Liver (tissue), 9 donors: Measurements from ENCODE around the gene DNAJC10. TPM values are rescaled to one million over a fixed set of nuclear protein-coding genes. Genes with fewer than 3 reads are reported as not detected.
A peak's percentile ranks its signal among the peaks of the same experiment; 100 is the strongest.

Experiments used
- DNase-seq: peaks from one replicate; pipeline ENCODE4 v3.0.0-alpha.2; 2017; ENCODE audit warnings: low spot score
- H3K27ac ChIP-seq, 2 donors: one replicate each; pipeline ENCODE4 v1.7.0; 2013; ENCODE audit warnings: inconsistent platforms in 2 of 2, low read length in 2 of 2, control low read depth in 1 of 2, low read depth in 1 of 2, mild to moderate bottlenecking in 1 of 2
- H3K27me3 ChIP-seq, 4 donors: one replicate each; pipeline versions ENCODE4 v1.6.1 to v1.7.0; 2013; ENCODE audit warnings: low read length in 3 of 4, inconsistent platforms in 1 of 4, mild to moderate bottlenecking in 1 of 4, moderate library complexity in 1 of 4; ENCODE audit not compliant: control insufficient read depth in 4 of 4, insufficient read depth in 4 of 4
- H3K36me3 ChIP-seq, 4 donors: one replicate each; pipeline versions ENCODE4 v1.6.1 to v1.7.0; 2013; ENCODE audit warnings: low read length in 3 of 4, mild to moderate bottlenecking in 3 of 4, low read depth in 1 of 4, moderate library complexity in 1 of 4; ENCODE audit not compliant: control insufficient read depth in 4 of 4, insufficient read depth in 3 of 4
- H3K4me1 ChIP-seq, 4 donors: one replicate each; pipeline versions ENCODE4 v1.6.1 to v1.7.0; 2013; ENCODE audit warnings: low read length in 3 of 4, mild to moderate bottlenecking in 3 of 4, moderate library complexity in 1 of 4; ENCODE audit not compliant: control insufficient read depth in 4 of 4, insufficient read depth in 4 of 4
- H3K4me3 ChIP-seq, 3 donors: one replicate each; pipeline versions ENCODE4 v1.6.1 to v1.7.0; 2013; ENCODE audit warnings: low read length in 3 of 3, control low read depth in 1 of 3, low read depth in 1 of 3, mild to moderate bottlenecking in 1 of 3
- H3K9ac ChIP-seq, 2 donors: one replicate each; pipeline ENCODE4 v1.7.0; 2013; ENCODE audit warnings: low read length in 2 of 2, mild to moderate bottlenecking in 2 of 2, moderate library complexity in 2 of 2, control low read depth in 1 of 2, low read depth in 1 of 2
- H3K9me3 ChIP-seq, 4 donors: one replicate each; pipeline versions ENCODE4 v1.6.1 to v1.7.0; 2013; ENCODE audit warnings: low read length in 3 of 4; ENCODE audit not compliant: control insufficient read depth in 4 of 4
- EGR1 ChIP-seq, 2 donors: IDR thresholded peaks; 2 replicates each; pipeline ENCODE4 v1.6.1; 2016 to 2018; ENCODE audit warnings: antibody characterized with exemption in 2 of 2, low read depth in 2 of 2
- FOXA1 ChIP-seq: IDR thresholded peaks from 2 replicates; pipeline ENCODE4 v1.6.1; 2016; ENCODE audit warnings: antibody characterized with exemption
- FOXA2 ChIP-seq: IDR thresholded peaks from 2 replicates; pipeline ENCODE4 v1.6.1; 2016; ENCODE audit warnings: antibody characterized with exemption
- HNF4A ChIP-seq, 2 donors: conservative IDR thresholded peaks; 2 replicates each; pipeline ENCODE4 v1.6.1; 2016; ENCODE audit warnings: antibody characterized with exemption in 2 of 2, mild to moderate bottlenecking in 2 of 2
- HNF4G ChIP-seq: IDR thresholded peaks from 2 replicates; pipeline ENCODE4 v1.6.1; 2016; ENCODE audit warnings: antibody characterized with exemption
- JUND ChIP-seq, 2 donors: IDR thresholded peaks; 2 replicates each; pipeline ENCODE4 v1.6.1; 2016; ENCODE audit warnings: antibody characterized with exemption in 2 of 2
- NR2F2 ChIP-seq: IDR thresholded peaks from 2 replicates; pipeline ENCODE4 v1.6.1; 2016; ENCODE audit warnings: antibody characterized with exemption
- RAD21 ChIP-seq, 2 donors: IDR thresholded peaks; 2 replicates each; pipeline ENCODE4 v1.6.1; 2016; ENCODE audit warnings: antibody characterized with exemption in 2 of 2, mild to moderate bottlenecking in 2 of 2
- RXRA ChIP-seq, 2 donors: IDR thresholded peaks; 2 replicates each; pipeline ENCODE4 v1.6.1; 2017 to 2018; ENCODE audit warnings: antibody characterized with exemption in 2 of 2, mild to moderate bottlenecking in 1 of 2
- SP1 ChIP-seq: IDR thresholded peaks from 2 replicates; pipeline ENCODE4 v1.6.1; 2018; ENCODE audit warnings: antibody characterized with exemption, mild to moderate bottlenecking
- TAF1 ChIP-seq: conservative IDR thresholded peaks from 2 replicates; pipeline ENCODE4 v1.6.1; 2016; ENCODE audit warnings: antibody characterized with exemption, mild to moderate bottlenecking
- YY1 ChIP-seq: IDR thresholded peaks from 2 replicates; pipeline ENCODE4 v1.6.1; 2016; ENCODE audit warnings: antibody characterized with exemption, mild to moderate bottlenecking
- WGBS: extraction: QIAGEN DNeasy Blood & Tissue Kit; methylation state at CpG from one replicate; pipeline ENCODE4 v1.1.7; 2013; 5-methylcytosine and 5-hydroxymethylcytosine counted together
- polyA plus RNA-seq, 2 donors: library from polyadenylated mRNA; stranded (reverse) in 1 of 2; unstranded in 1 of 2; fragments of 200-250 nt in 1 of 2; fragments of >200 nt in 1 of 2; fragmentation: Nextera tagmentation in 1 of 2; extraction: Ambion mirVana in 1 of 2; gene quantifications; one replicate each; pipeline versions ENCODE4 v1.2.1 to v1.2.3, GENCODE V29; 2013 to 2015
- total RNA-seq, 2 donors: library from RNA; depleted of rRNA; stranded (reverse); fragments of >200 nt; gene quantifications; one replicate each; pipeline ENCODE4 v1.2.3, GENCODE V29; 2014
- TF ChIP-seq, protein P1 (sequence below): fragments of 150-350 bp; IDR thresholded peaks from 2 replicates; pipeline ENCODE4 v1.5.1; 2017; ENCODE audit warnings: improper control_type of control experiment, low read depth, low read length; ENCODE audit not compliant: missing input control
- TF ChIP-seq, protein P2 (sequence below): IDR thresholded peaks from 2 replicates; pipeline ENCODE4 v1.6.1; 2016; ENCODE audit warnings: antibody characterized with exemption
- TF ChIP-seq, protein P3 (sequence below): IDR thresholded peaks from 2 replicates; pipeline ENCODE4 v1.6.1; 2016; ENCODE audit warnings: antibody characterized with exemption
- TF ChIP-seq, protein P4 (sequence below): IDR thresholded peaks from 2 replicates; pipeline ENCODE4 v1.6.1; 2016; ENCODE audit warnings: antibody characterized with exemption, mild to moderate bottlenecking
- TF ChIP-seq, protein P5 (sequence below): IDR thresholded peaks from 2 replicates; pipeline ENCODE4 v1.6.1; 2016; ENCODE audit warnings: antibody characterized with exemption
- donor health status: healthy.
- donor health status: healthy.
- donor health status: healthy.
- donor health status: healthy.
- donor health status: healthy.

DNAJC10 gene
- total and polyA plus RNA-seq, 4 donors, result 16.3 to 46.4 (median 21.2) TPM

DNA sequence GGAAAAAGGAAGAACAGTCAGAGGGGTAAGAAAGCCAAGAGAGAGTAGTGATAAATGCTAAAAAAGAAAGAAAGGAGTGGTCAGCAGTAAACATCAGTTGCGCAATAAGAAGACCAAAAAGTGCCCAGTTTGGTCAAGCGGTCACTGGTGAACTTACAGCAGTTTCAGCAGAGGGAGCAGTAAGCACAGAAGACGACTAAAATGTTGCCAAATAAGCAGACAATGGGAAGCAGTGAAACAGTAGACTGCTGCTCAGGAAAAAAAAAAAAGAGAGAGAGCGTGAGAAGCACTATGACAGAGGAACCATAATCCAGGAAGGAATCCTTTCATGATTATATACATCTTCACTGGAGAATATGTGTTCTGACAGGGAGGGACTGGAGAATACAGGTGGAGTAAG, 45.8 kb downstream of the DNAJC10 start:
- Histone ChIP-seq H3K27me3 (no peaks in the 10 kb centered on the region), H3K36me3 (peaks cover 3 to 17% (median 12%) of the 10 kb centered on the region in 4 donors), H3K9me3 (no peaks in the 10 kb centered on the region), H3K27ac (peak overlapping the region in 1 of 2 donors; percentile 28), H3K4me3 (no peak overlapping the region), H3K4me1 (peaks cover 0 to 8% (median 3%) of the 10 kb centered on the region in 4 donors), H3K9ac (no peak overlapping the region)
- DNase-seq, result no peak
- TF ChIP-seq RXRA (IDR thresholded peaks at IDR 0.05) (peak in 1 of 2 donors; percentile 7), HNF4A (conservative IDR thresholded peaks at IDR 0.05) (peak; percentile 16 to 33), RAD21 (IDR thresholded peaks at IDR 0.05) (peak; percentile 61 to 64), JUND (IDR thresholded peaks at IDR 0.05) (no peak)
- TF ChIP-seq, protein P1, sequence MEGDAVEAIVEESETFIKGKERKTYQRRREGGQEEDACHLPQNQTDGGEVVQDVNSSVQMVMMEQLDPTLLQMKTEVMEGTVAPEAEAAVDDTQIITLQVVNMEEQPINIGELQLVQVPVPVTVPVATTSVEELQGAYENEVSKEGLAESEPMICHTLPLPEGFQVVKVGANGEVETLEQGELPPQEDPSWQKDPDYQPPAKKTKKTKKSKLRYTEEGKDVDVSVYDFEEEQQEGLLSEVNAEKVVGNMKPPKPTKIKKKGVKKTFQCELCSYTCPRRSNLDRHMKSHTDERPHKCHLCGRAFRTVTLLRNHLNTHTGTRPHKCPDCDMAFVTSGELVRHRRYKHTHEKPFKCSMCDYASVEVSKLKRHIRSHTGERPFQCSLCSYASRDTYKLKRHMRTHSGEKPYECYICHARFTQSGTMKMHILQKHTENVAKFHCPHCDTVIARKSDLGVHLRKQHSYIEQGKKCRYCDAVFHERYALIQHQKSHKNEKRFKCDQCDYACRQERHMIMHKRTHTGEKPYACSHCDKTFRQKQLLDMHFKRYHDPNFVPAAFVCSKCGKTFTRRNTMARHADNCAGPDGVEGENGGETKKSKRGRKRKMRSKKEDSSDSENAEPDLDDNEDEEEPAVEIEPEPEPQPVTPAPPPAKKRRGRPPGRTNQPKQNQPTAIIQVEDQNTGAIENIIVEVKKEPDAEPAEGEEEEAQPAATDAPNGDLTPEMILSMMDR, result peak; percentile 24
- WGBS, result 55% methylated on average over 4 of the region's 4 CpGs

DNA sequence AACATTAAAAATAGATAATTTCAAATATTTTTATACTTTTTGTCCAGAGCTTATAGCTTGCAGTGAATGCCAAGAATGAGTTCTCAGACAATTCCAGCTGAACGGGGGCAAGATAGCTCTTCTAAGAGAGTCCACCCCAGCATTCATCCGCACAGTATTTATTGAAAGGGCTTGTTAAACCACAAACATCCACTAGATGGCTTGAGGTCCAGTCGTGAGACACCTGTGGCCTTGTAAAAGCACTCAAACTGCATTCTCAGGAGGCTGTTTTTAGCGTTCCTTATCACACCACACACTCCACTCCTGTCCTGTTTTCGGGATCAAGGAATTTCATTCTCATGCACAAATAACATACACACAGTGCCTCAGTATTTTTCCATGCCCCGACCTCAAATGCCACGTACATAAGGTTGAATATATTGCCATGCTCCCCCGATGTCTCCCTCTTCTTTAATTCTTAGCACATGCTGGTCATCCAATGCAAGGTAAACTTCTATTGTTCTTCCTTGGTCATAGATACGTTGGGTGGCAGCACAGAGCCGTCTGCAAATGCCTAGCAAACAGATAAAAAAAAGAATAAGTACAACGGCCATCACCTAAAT, 47.4 kb downstream of the DNAJC10 start:
- Histone ChIP-seq H3K27me3 (no peaks in the 10 kb centered on the region), H3K4me3 (no peak overlapping the region), H3K36me3 (peaks cover 3 to 10% (median 5%) of the 10 kb centered on the region in 4 donors), H3K27ac (no peak overlapping the region), H3K9ac (no peak overlapping the region), H3K4me1 (peaks cover 0 to 8% (median 3%) of the 10 kb centered on the region in 4 donors), H3K9me3 (no peaks in the 10 kb centered on the region)
- TF ChIP-seq SP1 (no peak), RAD21 (IDR thresholded peaks at IDR 0.05) (peak; percentile 68 to 83)
- TF ChIP-seq, protein P1, result peak; percentile 57
- no peak for DNase-seq
- WGBS, result 58% methylated on average over 11 of the region's 11 CpGs

DNA sequence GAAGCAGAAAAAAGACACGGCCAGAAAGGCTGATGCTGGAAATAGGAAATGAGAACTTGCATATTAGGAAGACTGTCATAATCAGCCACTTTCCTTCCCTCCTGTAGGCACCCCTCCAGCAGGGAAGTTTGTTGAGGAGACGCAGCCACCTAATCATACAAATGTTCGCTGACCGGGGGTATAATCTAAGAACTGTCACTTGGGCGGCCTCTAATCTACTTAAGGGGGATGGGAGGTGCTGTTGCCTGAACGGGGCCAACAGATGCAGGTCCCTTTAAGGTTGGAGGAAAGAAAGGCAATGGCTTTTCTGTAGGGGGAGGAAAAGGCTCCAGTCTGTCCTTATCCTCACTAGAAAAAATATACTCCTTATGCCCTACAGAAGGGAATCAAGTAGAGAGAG, 50.6 kb downstream of the DNAJC10 start:
- Histone ChIP-seq H3K27ac (no peak overlapping the region), H3K4me3 (no peak overlapping the region), H3K4me1 (peaks cover 0 to 8% (median 3%) of the 10 kb centered on the region in 4 donors), H3K9ac (no peak overlapping the region), H3K9me3 (no peaks in the 10 kb centered on the region), H3K27me3 (no peaks in the 10 kb centered on the region), H3K36me3 (peaks cover 0 to 3% (median 0%) of the 10 kb centered on the region in 4 donors)
- 74% methylated on average over 6 of the region's 6 CpGs for WGBS
- DNase-seq, result no peak
- TF ChIP-seq EGR1 (IDR thresholded peaks at IDR 0.05; ENCODE audit: low read depth in 2 of 2), result no peak
- TF ChIP-seq HNF4A (conservative IDR thresholded peaks at IDR 0.05), result no peak
- no peak for TF ChIP-seq YY1
- TF ChIP-seq NR2F2, result no peak
- TF ChIP-seq, protein P2, sequence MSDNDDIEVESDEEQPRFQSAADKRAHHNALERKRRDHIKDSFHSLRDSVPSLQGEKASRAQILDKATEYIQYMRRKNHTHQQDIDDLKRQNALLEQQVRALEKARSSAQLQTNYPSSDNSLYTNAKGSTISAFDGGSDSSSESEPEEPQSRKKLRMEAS, result no peak
- no peak for TF ChIP-seq FOXA1
- TF ChIP-seq SP1, result no peak
- TF ChIP-seq TAF1, result no peak
- TF ChIP-seq, protein P3, sequence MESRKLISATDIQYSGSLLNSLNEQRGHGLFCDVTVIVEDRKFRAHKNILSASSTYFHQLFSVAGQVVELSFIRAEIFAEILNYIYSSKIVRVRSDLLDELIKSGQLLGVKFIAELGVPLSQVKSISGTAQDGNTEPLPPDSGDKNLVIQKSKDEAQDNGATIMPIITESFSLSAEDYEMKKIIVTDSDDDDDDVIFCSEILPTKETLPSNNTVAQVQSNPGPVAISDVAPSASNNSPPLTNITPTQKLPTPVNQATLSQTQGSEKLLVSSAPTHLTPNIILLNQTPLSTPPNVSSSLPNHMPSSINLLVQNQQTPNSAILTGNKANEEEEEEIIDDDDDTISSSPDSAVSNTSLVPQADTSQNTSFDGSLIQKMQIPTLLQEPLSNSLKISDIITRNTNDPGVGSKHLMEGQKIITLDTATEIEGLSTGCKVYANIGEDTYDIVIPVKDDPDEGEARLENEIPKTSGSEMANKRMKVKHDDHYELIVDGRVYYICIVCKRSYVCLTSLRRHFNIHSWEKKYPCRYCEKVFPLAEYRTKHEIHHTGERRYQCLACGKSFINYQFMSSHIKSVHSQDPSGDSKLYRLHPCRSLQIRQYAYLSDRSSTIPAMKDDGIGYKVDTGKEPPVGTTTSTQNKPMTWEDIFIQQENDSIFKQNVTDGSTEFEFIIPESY, result no peak
- TF ChIP-seq, protein P4, sequence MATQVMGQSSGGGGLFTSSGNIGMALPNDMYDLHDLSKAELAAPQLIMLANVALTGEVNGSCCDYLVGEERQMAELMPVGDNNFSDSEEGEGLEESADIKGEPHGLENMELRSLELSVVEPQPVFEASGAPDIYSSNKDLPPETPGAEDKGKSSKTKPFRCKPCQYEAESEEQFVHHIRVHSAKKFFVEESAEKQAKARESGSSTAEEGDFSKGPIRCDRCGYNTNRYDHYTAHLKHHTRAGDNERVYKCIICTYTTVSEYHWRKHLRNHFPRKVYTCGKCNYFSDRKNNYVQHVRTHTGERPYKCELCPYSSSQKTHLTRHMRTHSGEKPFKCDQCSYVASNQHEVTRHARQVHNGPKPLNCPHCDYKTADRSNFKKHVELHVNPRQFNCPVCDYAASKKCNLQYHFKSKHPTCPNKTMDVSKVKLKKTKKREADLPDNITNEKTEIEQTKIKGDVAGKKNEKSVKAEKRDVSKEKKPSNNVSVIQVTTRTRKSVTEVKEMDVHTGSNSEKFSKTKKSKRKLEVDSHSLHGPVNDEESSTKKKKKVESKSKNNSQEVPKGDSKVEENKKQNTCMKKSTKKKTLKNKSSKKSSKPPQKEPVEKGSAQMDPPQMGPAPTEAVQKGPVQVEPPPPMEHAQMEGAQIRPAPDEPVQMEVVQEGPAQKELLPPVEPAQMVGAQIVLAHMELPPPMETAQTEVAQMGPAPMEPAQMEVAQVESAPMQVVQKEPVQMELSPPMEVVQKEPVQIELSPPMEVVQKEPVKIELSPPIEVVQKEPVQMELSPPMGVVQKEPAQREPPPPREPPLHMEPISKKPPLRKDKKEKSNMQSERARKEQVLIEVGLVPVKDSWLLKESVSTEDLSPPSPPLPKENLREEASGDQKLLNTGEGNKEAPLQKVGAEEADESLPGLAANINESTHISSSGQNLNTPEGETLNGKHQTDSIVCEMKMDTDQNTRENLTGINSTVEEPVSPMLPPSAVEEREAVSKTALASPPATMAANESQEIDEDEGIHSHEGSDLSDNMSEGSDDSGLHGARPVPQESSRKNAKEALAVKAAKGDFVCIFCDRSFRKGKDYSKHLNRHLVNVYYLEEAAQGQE, result no peak
- TF ChIP-seq HNF4G, result no peak
- TF ChIP-seq FOXA2, result no peak
- TF ChIP-seq RXRA (IDR thresholded peaks at IDR 0.05), result no peak
- TF ChIP-seq, protein P5, sequence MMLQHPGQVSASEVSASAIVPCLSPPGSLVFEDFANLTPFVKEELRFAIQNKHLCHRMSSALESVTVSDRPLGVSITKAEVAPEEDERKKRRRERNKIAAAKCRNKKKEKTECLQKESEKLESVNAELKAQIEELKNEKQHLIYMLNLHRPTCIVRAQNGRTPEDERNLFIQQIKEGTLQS, result no peak
- TF ChIP-seq RAD21 (IDR thresholded peaks at IDR 0.05), result no peak
